Neural cell (in vitro differentiated cells): Measurements from ENCODE around the gene PCMT1. TPM values are rescaled to one million over a fixed set of nuclear protein-coding genes. Genes with fewer than 3 reads are reported as not detected.

Source experiments
- H2AFZ ChIP-seq: fragments of 200-600, 300-800 bp; sonication (generic), shearing (Covaris generic); 2 replicates; pipeline ENCODE4 v1.6.0; 2014; ENCODE audit warnings: low read depth, mild to moderate bottlenecking, antibody characterized with exemption, low read length, moderate library complexity
- H3F3A ChIP-seq: fragments of 200-600 bp; shearing (Covaris generic); 2 replicates; pipeline ENCODE4 v1.6.1; 2016; ENCODE audit warnings: mild to moderate bottlenecking, moderate library complexity, mixed read lengths, antibody characterized with exemption, low read length; ENCODE audit not compliant: insufficient read depth, poor library complexity, severe bottlenecking
- H3K27ac ChIP-seq: fragments of 200-600, 300-800 bp; sonication (generic), shearing (Covaris generic); 2 replicates; pipeline ENCODE4 v1.5.1; 2014; ENCODE audit warnings: mild to moderate bottlenecking, low read length, moderate library complexity
- H3K27me3 ChIP-seq: fragments of 300-800, 200-600 bp; sonication (generic), shearing (Covaris generic); 2 replicates; pipeline ENCODE4 v1.6.0; 2014; ENCODE audit warnings: mild to moderate bottlenecking, low read depth, low read length, moderate library complexity; ENCODE audit not compliant: insufficient read depth
- H3K36me3 ChIP-seq: fragments of 300-800, 200-600 bp; sonication (generic), shearing (Covaris generic); 2 replicates; pipeline ENCODE4 v1.5.1; 2014; ENCODE audit warnings: mild to moderate bottlenecking, antibody characterized with exemption, low read length, moderate library complexity; ENCODE audit not compliant: insufficient read depth
- H3K4me2 ChIP-seq: fragments of 300-800, 200-600 bp; sonication (generic), shearing (Covaris generic); 2 replicates; pipeline ENCODE4 v1.6.0; 2014; ENCODE audit warnings: mild to moderate bottlenecking, low read length
- H3K4me3 ChIP-seq: fragments of 300-800, 200-600 bp; sonication (generic), shearing (Covaris generic); 2 replicates; pipeline ENCODE4 v1.5.1; 2014; ENCODE audit warnings: mild to moderate bottlenecking, low read length, moderate library complexity
- H3K79me2 ChIP-seq: fragments of 200-600 bp; shearing (Covaris generic); replicated peaks from 2 replicates; pipeline ENCODE4 v1.6.0; 2014; ENCODE audit warnings: mild to moderate bottlenecking, low read length, moderate library complexity; ENCODE audit not compliant: insufficient read depth
- H3K9ac ChIP-seq: fragments of 300-800, 200-600 bp; sonication (generic), shearing (Covaris generic); 2 replicates; pipeline ENCODE4 v1.6.1; 2016; ENCODE audit warnings: mild to moderate bottlenecking, low read length, mixed read lengths
- H3K9me2 ChIP-seq: fragments of 200-600 bp; shearing (Covaris generic); 2 replicates; pipeline ENCODE4 v1.6.1; 2016; ENCODE audit warnings: mild to moderate bottlenecking, low read length, mixed read lengths; ENCODE audit not compliant: insufficient read depth
- H3K9me3 ChIP-seq: fragments of 200-600, 300-800 bp; sonication (generic), shearing (Covaris generic); 2 replicates; pipeline ENCODE4 v1.6.1; 2016; ENCODE audit warnings: mild to moderate bottlenecking, mixed run types, low read length, moderate library complexity, mixed read lengths
- H4K20me1 ChIP-seq: fragments of 200-600 bp; shearing (Covaris generic); 2 replicates; pipeline ENCODE4 v1.6.1; 2016; ENCODE audit warnings: mild to moderate bottlenecking, mixed run types; ENCODE audit not compliant: insufficient read depth
- EP300 ChIP-seq: fragments of 450-650 bp; conservative IDR thresholded peaks from 2 replicates; pipeline ENCODE4 v1.6.1; 2014; ENCODE audit warnings: antibody characterized with exemption, mild to moderate bottlenecking, moderate library complexity; ENCODE audit not compliant: poor library complexity, severe bottlenecking
- EZH2 ChIP-seq: fragments of 200-600, 300-800 bp; shearing (Covaris generic), sonication (generic); IDR thresholded peaks from 2 replicates; pipeline ENCODE4 v1.6.1; 2014; ENCODE audit warnings: antibody characterized with exemption, low read length, borderline replicate concordance, mild to moderate bottlenecking; ENCODE audit not compliant: insufficient read depth, poor library complexity, severe bottlenecking
- MXI1 ChIP-seq: fragments of 450-650 bp; conservative IDR thresholded peaks from 2 replicates; pipeline ENCODE4 v1.6.1; 2014; ENCODE audit warnings: antibody characterized with exemption, mild to moderate bottlenecking; ENCODE audit not compliant: poor library complexity, severe bottlenecking
- POLR2AphosphoS5 ChIP-seq: IDR thresholded peaks from 2 replicates; pipeline ENCODE4 v1.6.1; 2012
- RAD21 ChIP-seq: fragments of 450-650 bp; conservative IDR thresholded peaks from 2 replicates; pipeline ENCODE4 v1.6.1; 2014; ENCODE audit warnings: antibody characterized with exemption, mild to moderate bottlenecking, moderate library complexity
- SMC3 ChIP-seq: fragments of 450-650 bp; conservative IDR thresholded peaks from 2 replicates; pipeline ENCODE4 v1.6.1; 2014; ENCODE audit warnings: antibody characterized with exemption, mild to moderate bottlenecking, moderate library complexity; ENCODE audit not compliant: poor library complexity
- TAF1 ChIP-seq: IDR thresholded peaks from 2 replicates; pipeline ENCODE4 v1.6.1; 2012; ENCODE audit warnings: low read depth
- polyA plus RNA-seq: library from polyadenylated mRNA; depleted of rRNA; stranded (reverse); fragments of >200 nt; gene quantifications from 2 replicates; pipeline ENCODE4 v1.2.3, GENCODE V29; 2014
- TF ChIP-seq, protein P1 (sequence below): IDR thresholded peaks from 2 replicates; pipeline ENCODE4 v1.6.1; 2012; ENCODE audit warnings: borderline replicate concordance
- TF ChIP-seq, protein P2 (sequence below): fragments of 450-650 bp; IDR thresholded peaks from 2 replicates; pipeline ENCODE4 v1.5.1; 2014; ENCODE audit warnings: antibody characterized with exemption, mild to moderate bottlenecking, moderate library complexity; ENCODE audit not compliant: poor library complexity, severe bottlenecking

The PCMT1 gene
- polyA plus RNA-seq, 1 donor from 2014 or later = 384 TPM

DNA sequence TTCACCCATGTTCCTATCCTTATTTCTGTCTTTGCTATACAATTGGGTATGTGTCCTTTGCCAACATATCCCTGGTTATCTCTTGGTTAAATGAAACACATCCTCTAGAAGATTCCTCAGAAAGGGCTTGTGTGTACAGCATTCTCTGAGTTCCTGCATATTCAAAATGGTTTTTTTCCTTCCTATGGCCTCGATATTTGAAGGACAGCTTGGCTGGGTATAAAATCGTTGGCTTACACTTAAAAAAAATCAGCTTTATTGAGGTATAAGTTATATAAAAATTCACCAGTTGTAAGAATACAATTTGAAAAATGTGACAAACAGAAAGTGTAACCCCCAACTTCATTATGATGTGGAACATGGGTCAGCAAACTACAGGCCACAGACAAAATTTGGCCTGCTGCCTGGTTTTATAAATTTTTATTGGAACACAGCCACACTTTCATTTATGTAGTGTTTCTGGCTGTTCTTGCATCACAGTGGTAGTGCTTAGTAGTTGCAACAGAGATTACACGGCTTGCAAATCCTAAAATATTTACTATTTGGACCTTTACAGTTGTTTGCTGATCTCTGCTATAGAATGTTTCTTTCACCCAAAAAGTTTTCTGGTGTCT is 16.7 kb downstream of the PCMT1 start:
- Histone ChIP-seq H3F3A (no peaks in the 10 kb centered on the region), H3K4me2 (no peak overlapping the region), H3K27ac (no peak overlapping the region), H3K27me3 (no peaks in the 10 kb centered on the region), H3K36me3 (no peaks in the 10 kb centered on the region), H3K79me2 (peaks cover 21% of the 10 kb centered on the region), H2AFZ (no peak overlapping the region), H3K4me3 (no peak overlapping the region), H4K20me1 (no peaks in the 10 kb centered on the region), H3K9ac (no peak overlapping the region), H3K9me2 (no peaks in the 10 kb centered on the region), H3K9me3 (no peaks in the 10 kb centered on the region)
- TF ChIP-seq TAF1 = no peak
- TF ChIP-seq POLR2AphosphoS5 = no peak
- TF ChIP-seq, protein P1, sequence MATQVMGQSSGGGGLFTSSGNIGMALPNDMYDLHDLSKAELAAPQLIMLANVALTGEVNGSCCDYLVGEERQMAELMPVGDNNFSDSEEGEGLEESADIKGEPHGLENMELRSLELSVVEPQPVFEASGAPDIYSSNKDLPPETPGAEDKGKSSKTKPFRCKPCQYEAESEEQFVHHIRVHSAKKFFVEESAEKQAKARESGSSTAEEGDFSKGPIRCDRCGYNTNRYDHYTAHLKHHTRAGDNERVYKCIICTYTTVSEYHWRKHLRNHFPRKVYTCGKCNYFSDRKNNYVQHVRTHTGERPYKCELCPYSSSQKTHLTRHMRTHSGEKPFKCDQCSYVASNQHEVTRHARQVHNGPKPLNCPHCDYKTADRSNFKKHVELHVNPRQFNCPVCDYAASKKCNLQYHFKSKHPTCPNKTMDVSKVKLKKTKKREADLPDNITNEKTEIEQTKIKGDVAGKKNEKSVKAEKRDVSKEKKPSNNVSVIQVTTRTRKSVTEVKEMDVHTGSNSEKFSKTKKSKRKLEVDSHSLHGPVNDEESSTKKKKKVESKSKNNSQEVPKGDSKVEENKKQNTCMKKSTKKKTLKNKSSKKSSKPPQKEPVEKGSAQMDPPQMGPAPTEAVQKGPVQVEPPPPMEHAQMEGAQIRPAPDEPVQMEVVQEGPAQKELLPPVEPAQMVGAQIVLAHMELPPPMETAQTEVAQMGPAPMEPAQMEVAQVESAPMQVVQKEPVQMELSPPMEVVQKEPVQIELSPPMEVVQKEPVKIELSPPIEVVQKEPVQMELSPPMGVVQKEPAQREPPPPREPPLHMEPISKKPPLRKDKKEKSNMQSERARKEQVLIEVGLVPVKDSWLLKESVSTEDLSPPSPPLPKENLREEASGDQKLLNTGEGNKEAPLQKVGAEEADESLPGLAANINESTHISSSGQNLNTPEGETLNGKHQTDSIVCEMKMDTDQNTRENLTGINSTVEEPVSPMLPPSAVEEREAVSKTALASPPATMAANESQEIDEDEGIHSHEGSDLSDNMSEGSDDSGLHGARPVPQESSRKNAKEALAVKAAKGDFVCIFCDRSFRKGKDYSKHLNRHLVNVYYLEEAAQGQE = no peak
- no peak for TF ChIP-seq EP300
- TF ChIP-seq EZH2 = no peak
- TF ChIP-seq MXI1 = no peak
- TF ChIP-seq, protein P2, sequence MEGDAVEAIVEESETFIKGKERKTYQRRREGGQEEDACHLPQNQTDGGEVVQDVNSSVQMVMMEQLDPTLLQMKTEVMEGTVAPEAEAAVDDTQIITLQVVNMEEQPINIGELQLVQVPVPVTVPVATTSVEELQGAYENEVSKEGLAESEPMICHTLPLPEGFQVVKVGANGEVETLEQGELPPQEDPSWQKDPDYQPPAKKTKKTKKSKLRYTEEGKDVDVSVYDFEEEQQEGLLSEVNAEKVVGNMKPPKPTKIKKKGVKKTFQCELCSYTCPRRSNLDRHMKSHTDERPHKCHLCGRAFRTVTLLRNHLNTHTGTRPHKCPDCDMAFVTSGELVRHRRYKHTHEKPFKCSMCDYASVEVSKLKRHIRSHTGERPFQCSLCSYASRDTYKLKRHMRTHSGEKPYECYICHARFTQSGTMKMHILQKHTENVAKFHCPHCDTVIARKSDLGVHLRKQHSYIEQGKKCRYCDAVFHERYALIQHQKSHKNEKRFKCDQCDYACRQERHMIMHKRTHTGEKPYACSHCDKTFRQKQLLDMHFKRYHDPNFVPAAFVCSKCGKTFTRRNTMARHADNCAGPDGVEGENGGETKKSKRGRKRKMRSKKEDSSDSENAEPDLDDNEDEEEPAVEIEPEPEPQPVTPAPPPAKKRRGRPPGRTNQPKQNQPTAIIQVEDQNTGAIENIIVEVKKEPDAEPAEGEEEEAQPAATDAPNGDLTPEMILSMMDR = no peak
- TF ChIP-seq RAD21 = no peak
- no peak for TF ChIP-seq SMC3

DNA sequence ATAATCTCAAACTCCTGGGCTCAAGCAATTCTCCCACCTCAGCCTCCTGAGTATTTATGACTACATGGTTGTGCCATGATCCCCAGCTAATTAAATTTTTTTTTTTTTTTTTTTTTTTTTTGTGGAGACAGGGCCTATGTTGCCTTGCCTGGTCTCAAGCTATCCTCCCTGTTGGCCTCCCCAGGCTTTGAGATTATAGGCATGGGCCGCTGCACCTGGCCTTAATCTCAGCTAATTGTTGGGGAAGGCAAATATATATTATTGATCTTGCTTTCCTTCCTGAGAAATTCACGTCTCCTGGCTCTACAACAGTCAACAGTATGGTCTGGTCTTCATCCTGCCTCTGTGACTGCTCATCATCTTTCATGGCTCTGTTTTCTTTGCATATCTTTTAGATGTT is 20.1 kb downstream of the PCMT1 start:
- Histone ChIP-seq H3F3A (no peaks in the 10 kb centered on the region), H3K27me3 (no peaks in the 10 kb centered on the region), H3K4me2 (no peak overlapping the region), H3K9ac (no peak overlapping the region), H3K27ac (no peak overlapping the region), H4K20me1 (no peaks in the 10 kb centered on the region), H3K36me3 (no peaks in the 10 kb centered on the region), H2AFZ (no peak overlapping the region), H3K79me2 (peaks cover 8% of the 10 kb centered on the region), H3K9me3 (no peaks in the 10 kb centered on the region), H3K4me3 (no peak overlapping the region), H3K9me2 (no peaks in the 10 kb centered on the region)
- TF ChIP-seq RAD21 (no peak), SMC3 (no peak), TAF1 (no peak), MXI1 (no peak), POLR2AphosphoS5 (no peak), EZH2 (no peak), EP300 (no peak)
- TF ChIP-seq, protein P2 = no peak
- TF ChIP-seq, protein P1 = no peak
